ENCODE measurements around the gene TENM4. TPM values are rescaled to one million over a fixed set of nuclear protein-coding genes. Genes with fewer than 3 reads are reported as not detected.

The TENM4 gene
- total and polyA plus RNA-seq, 2 of the 13 experiments (the other 11 are each of a cell fraction or from before 2014, with no cell fraction given), result not detected

DNA sequence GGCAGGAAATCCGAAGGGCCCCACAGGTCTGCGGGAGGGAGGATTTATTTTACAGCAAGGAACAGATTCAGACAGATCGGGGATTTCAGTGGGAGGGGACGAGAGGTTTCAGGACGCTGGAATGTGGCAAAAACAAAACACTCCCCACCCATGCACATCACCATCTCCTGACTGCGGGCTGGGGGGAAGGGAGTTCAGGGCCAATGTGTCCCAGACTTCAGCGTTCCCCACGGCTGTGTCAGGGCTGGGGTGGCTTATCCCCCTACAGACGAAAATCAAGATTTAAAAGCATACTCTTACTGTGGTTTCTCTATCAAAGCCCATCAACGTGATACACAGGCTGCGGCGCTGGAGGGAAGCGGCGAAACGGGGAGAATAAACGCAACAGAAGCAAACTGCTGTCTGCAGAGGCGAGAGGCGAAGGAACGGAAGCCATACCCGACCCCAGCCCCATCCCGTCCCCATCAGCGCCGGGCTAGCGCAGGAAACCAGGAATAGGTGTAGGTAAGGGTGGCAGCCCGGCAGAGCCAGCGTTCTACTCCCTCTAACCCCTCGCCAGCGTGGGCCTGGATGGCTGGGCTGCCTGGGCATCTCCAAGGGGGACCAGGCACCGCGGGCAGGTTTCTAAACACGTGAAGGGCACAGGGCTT, 2.7 kb downstream of the TENM4 start:
- Histone ChIP-seq H3K27ac (ENCODE audit: extremely low read length, insufficient read depth, low read length) (no peak overlapping the region), H4K20me1 (ENCODE audit: insufficient read depth, low read length) (no peaks in the 10 kb centered on the region), H3K9ac (ENCODE audit: insufficient read depth, low read depth, low read length) (no peak overlapping the region), H3K4me3 (replicated peaks in 1 of 3; ENCODE audit: insufficient read depth in 1 of 3, low read depth in 2 of 3, low read length in 3 of 3) (no peak overlapping the region), H3K4me2 (ENCODE audit: low read depth, low read length) (no peak overlapping the region), H3K4me1 (ENCODE audit: insufficient read depth, low read length) (no peaks in the 10 kb centered on the region), H3K79me2 (ENCODE audit: insufficient read depth, low read length) (no peaks in the 10 kb centered on the region), H2AFZ (ENCODE audit: low read length) (no peak overlapping the region), H3K36me3 (replicated peaks in 1 of 2; ENCODE audit: control insufficient read depth in 1 of 2, insufficient read depth in 2 of 2, low read length in 2 of 2) (no peaks in the 10 kb centered on the region), H3K27me3 (ENCODE audit: control insufficient read depth in 1 of 2, insufficient read depth in 2 of 2, low read length in 2 of 2) (peaks cover 3 to 58% of the 10 kb centered on the region in 2 experiments), H3K9me3 (ENCODE audit: low read length) (no peaks in the 10 kb centered on the region)
- ATAC-seq (no peak), DNase-seq (ENCODE audit: low spot score) (no peak), FAIRE-seq (no peak)
- intact Hi-C loops (cut with micrococcal nuclease; ENCODE audit: unreplicated experiment), result no loop called here
- CTCF ChIA-PET (ENCODE audit: low intra/inter-chr PET ratio, low total read pairs), result no interaction called here
- POLR2A ChIA-PET, result no interaction called here
- WGBS (ENCODE audit: low lambda C conversion rate), result 27% methylated on average over 31 of the region's 31 CpGs
- in situ Hi-C loops (cut with HindIII; ENCODE audit: extremely low pct_ligation_motif_present, low pct_unique_long_range_greater_than_20kb), result no loop called here
- BruUV-seq (replicated peaks), result no TSS peak
- TF ChIP-seq CEBPB (IDR thresholded peaks at IDR 0.05; ENCODE audit: borderline replicate concordance, low read depth, low read length), result no peak
- TF ChIP-seq ZNF280D (CRISPR knock-in tag; IDR thresholded peaks at IDR 0.05), result no peak
- TF ChIP-seq ZNF614 (CRISPR knock-in tag; IDR thresholded peaks at IDR 0.05; ENCODE audit: borderline replicate concordance), result no peak
- no peak for TF ChIP-seq ZNF317 (CRISPR knock-in tag; IDR thresholded peaks at IDR 0.05)
- TF ChIP-seq HOXA7 (CRISPR knock-in tag; IDR thresholded peaks at IDR 0.05), result no peak
- TF ChIP-seq, protein P1, sequence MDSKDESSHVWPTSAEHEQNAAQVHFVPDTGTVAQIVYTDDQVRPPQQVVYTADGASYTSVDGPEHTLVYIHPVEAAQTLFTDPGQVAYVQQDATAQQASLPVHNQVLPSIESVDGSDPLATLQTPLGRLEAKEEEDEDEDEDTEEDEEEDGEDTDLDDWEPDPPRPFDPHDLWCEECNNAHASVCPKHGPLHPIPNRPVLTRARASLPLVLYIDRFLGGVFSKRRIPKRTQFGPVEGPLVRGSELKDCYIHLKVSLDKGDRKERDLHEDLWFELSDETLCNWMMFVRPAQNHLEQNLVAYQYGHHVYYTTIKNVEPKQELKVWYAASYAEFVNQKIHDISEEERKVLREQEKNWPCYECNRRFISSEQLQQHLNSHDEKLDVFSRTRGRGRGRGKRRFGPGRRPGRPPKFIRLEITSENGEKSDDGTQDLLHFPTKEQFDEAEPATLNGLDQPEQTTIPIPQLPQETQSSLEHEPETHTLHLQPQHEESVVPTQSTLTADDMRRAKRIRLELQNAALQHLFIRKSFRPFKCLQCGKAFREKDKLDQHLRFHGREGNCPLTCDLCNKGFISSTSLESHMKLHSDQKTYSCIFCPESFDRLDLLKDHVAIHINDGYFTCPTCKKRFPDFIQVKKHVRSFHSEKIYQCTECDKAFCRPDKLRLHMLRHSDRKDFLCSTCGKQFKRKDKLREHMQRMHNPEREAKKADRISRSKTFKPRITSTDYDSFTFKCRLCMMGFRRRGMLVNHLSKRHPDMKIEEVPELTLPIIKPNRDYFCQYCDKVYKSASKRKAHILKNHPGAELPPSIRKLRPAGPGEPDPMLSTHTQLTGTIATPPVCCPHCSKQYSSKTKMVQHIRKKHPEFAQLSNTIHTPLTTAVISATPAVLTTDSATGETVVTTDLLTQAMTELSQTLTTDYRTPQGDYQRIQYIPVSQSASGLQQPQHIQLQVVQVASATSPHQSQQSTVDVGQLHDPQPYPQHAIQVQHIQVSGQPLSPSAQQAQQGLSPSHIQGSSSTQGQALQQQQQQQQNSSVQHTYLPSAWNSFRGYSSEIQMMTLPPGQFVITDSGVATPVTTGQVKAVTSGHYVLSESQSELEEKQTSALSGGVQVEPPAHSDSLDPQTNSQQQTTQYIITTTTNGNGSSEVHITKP (CRISPR knock-in tag; IDR thresholded peaks at IDR 0.05; ENCODE audit: low read depth), result no peak
- TF ChIP-seq RFX3 (CRISPR knock-in tag; IDR thresholded peaks at IDR 0.05), result no peak
- no peak for TF ChIP-seq ATF1 (CRISPR knock-in tag; IDR thresholded peaks at IDR 0.05)
- TF ChIP-seq, protein P2, sequence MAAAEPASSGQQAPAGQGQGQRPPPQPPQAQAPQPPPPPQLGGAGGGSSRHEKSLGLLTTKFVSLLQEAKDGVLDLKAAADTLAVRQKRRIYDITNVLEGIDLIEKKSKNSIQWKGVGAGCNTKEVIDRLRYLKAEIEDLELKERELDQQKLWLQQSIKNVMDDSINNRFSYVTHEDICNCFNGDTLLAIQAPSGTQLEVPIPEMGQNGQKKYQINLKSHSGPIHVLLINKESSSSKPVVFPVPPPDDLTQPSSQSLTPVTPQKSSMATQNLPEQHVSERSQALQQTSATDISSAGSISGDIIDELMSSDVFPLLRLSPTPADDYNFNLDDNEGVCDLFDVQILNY (CRISPR knock-in tag; conservative IDR thresholded peaks at IDR 0.05), result no peak
- no peak for TF ChIP-seq NR2F1 (CRISPR knock-in tag; IDR thresholded peaks at IDR 0.05)
- TF ChIP-seq ZNF761 (CRISPR knock-in tag; conservative IDR thresholded peaks at IDR 0.05), result no peak
- no peak for TF ChIP-seq BCL3 (CRISPR knock-in tag; IDR thresholded peaks at IDR 0.05)
- no peak for TF ChIP-seq BRCA1 (CRISPR knock-in tag; IDR thresholded peaks at IDR 0.05)
- TF ChIP-seq TOE1 (CRISPR knock-in tag; IDR thresholded peaks at IDR 0.05), result no peak
- no peak for TF ChIP-seq RFX1 (IDR thresholded peaks at IDR 0.05)
- TF ChIP-seq HCFC1 (IDR thresholded peaks at IDR 0.05; ENCODE audit: low read depth, low read length), result no peak
- no peak for TF ChIP-seq KLF12 (CRISPR knock-in tag; IDR thresholded peaks at IDR 0.05; ENCODE audit: borderline replicate concordance)

Data from HepG2 (cell line).